SJCRH30 (cell line): ENCODE results near the gene B4GALT5. TPM values are rescaled to one million over a fixed set of nuclear protein-coding genes. Genes with fewer than 3 reads are reported as not detected.
A peak's percentile ranks its signal among the peaks of the same experiment; 100 is the strongest.

Experiments used
- DNase-seq, 2 experiments: peaks; one replicate each; pipeline ENCODE4 v3.0.0-alpha.2; 2015 to 2020
- H3K27ac ChIP-seq: fragments of 250-450 bp; sonication (Bioruptor Pico); 2 replicates; pipeline ENCODE4 v1.5.1; 2020; ENCODE audit warnings: mild to moderate bottlenecking, moderate library complexity
- H3K27me3 ChIP-seq: fragments of 250-450 bp; sonication (Bioruptor Pico); 2 replicates; pipeline ENCODE4 v1.5.1; 2020; ENCODE audit warnings: mild to moderate bottlenecking, moderate library complexity
- H3K36me3 ChIP-seq: fragments of 250-450 bp; sonication (Bioruptor Pico); 2 replicates; pipeline ENCODE4 v1.5.1; 2020; ENCODE audit warnings: mild to moderate bottlenecking, moderate library complexity
- H3K4me1 ChIP-seq: fragments of 250-450 bp; sonication (Bioruptor Pico); 2 replicates; pipeline ENCODE4 v1.5.1; 2020; ENCODE audit warnings: mild to moderate bottlenecking, moderate library complexity
- H3K4me3 ChIP-seq: fragments of 250-450 bp; sonication (Bioruptor Pico); 2 replicates; pipeline ENCODE4 v1.5.1; 2020; ENCODE audit warnings: mild to moderate bottlenecking, moderate library complexity
- H3K9me3 ChIP-seq: fragments of 250-450 bp; sonication (Bioruptor Pico); replicated peaks from 2 replicates; pipeline ENCODE4 v1.5.1; 2020; ENCODE audit warnings: mild to moderate bottlenecking, moderate library complexity
- total RNA-seq: library from RNA; depleted of rRNA; stranded (reverse); fragments of >200 nt; shearing (Covaris generic); gene quantifications from 2 replicates; pipeline ENCODE4 v1.2.3, GENCODE V29; 2014

The B4GALT5 gene
- total RNA-seq, 1 experiment from 2014 or later, result 81.1 TPM

GRCh38 chr20:49685809-49686208, 27.9 kb downstream of the B4GALT5 start:
- Histone ChIP-seq H3K9me3 (no peaks in the 10 kb centered on the region), H3K4me3 (no peak overlapping the region), H3K27me3 (no peaks in the 10 kb centered on the region), H3K4me1 (peaks cover 8% of the 10 kb centered on the region), H3K27ac (no peak overlapping the region), H3K36me3 (peaks cover 20% of the 10 kb centered on the region; the same call in 1 of the 2 replicates)
- no peak for DNase-seq

GRCh38 chr20:49685161-49685601, 28.5 kb downstream of the B4GALT5 start:
- Histone ChIP-seq H3K36me3 (peaks cover 20% of the 10 kb centered on the region; the same call in 1 of the 2 replicates), H3K4me3 (no peak overlapping the region), H3K4me1 (peaks cover 8% of the 10 kb centered on the region), H3K27ac (no peak overlapping the region), H3K27me3 (no peaks in the 10 kb centered on the region), H3K9me3 (no peaks in the 10 kb centered on the region)
- DNase-seq, result no peak

GRCh38 chr20:49684335-49684997, 29.2 kb downstream of the B4GALT5 start:
- no peak overlapping the region for H3K4me3 ChIP-seq
- H3K27me3 ChIP-seq, result no peaks in the 10 kb centered on the region
- peaks cover 13% of the 10 kb centered on the region; the same call in 1 of the 2 replicates for H3K36me3 ChIP-seq
- no peaks in the 10 kb centered on the region for H3K9me3 ChIP-seq
- H3K4me1 ChIP-seq, result peaks cover 8% of the 10 kb centered on the region
- DNase-seq, result no peak
- no peak overlapping the region for H3K27ac ChIP-seq

- no peak for DNase-seq
- Histone ChIP-seq H3K27ac (no peak overlapping the region), H3K36me3 (peaks cover 13% of the 10 kb centered on the region; the same call in 1 of the 2 replicates), H3K9me3 (no peaks in the 10 kb centered on the region), H3K27me3 (no peaks in the 10 kb centered on the region), H3K4me1 (peaks cover 16% of the 10 kb centered on the region), H3K4me3 (no peak overlapping the region)
Observed at GRCh38 chr20:49682798-49683197, 30.9 kb downstream of the B4GALT5 start.

GRCh38 chr20:49682278-49682677, 31.4 kb downstream of the B4GALT5 start:
- no peak for DNase-seq
- Histone ChIP-seq H3K9me3 (no peaks in the 10 kb centered on the region), H3K27ac (no peak overlapping the region), H3K4me3 (no peak overlapping the region), H3K27me3 (no peaks in the 10 kb centered on the region), H3K4me1 (peaks cover 18% of the 10 kb centered on the region), H3K36me3 (peaks cover 13% of the 10 kb centered on the region; the same call in 1 of the 2 replicates)

GRCh38 chr20:49681850-49682216, 31.8 kb downstream of the B4GALT5 start:
- Histone ChIP-seq H3K4me1 (peaks cover 22% of the 10 kb centered on the region), H3K4me3 (no peak overlapping the region), H3K9me3 (no peaks in the 10 kb centered on the region), H3K27ac (peak overlapping the region; percentile 1; the same call in 1 of the 2 replicates), H3K36me3 (peaks cover 13% of the 10 kb centered on the region; the same call in 1 of the 2 replicates), H3K27me3 (no peaks in the 10 kb centered on the region)
- DNase-seq, result no peak

- no peak for DNase-seq
- H3K4me3 ChIP-seq, result no peak overlapping the region
Observed at GRCh38 chr20:49680484-49680883, 33.2 kb downstream of the B4GALT5 start.

GRCh38 chr20:49679634-49680033, 34.0 kb downstream of the B4GALT5 start:
- H3K27me3 ChIP-seq, result no peaks in the 10 kb centered on the region
- H3K9me3 ChIP-seq, result no peaks in the 10 kb centered on the region
- no peak for DNase-seq
- H3K36me3 ChIP-seq, result peaks cover 16% of the 10 kb centered on the region; the same call in 1 of the 2 replicates
- no peak overlapping the region for H3K4me3 ChIP-seq
- H3K4me1 ChIP-seq, result peaks cover 33% of the 10 kb centered on the region
- no peak overlapping the region for H3K27ac ChIP-seq

More at GRCh38 chr20:49680484-49680883, 33.2 kb downstream of the B4GALT5 start:
- no peak overlapping the region for H3K27ac ChIP-seq
- no peaks in the 10 kb centered on the region for H3K27me3 ChIP-seq
- H3K9me3 ChIP-seq, result no peaks in the 10 kb centered on the region
- peaks cover 30% of the 10 kb centered on the region for H3K4me1 ChIP-seq
- H3K36me3 ChIP-seq, result peaks cover 15% of the 10 kb centered on the region; the same call in 1 of the 2 replicates

- Histone ChIP-seq H3K9me3 (no peaks in the 10 kb centered on the region), H3K4me1 (peaks cover 33% of the 10 kb centered on the region), H3K36me3 (peaks cover 6% of the 10 kb centered on the region; the same call in 1 of the 2 replicates), H3K27me3 (no peaks in the 10 kb centered on the region), H3K4me3 (no peak overlapping the region), H3K27ac (no peak overlapping the region)
- no peak for DNase-seq
Observed at GRCh38 chr20:49677777-49678758, 35.6 kb downstream of the B4GALT5 start.

GRCh38 chr20:49676581-49677291, 36.9 kb downstream of the B4GALT5 start:
- Histone ChIP-seq H3K36me3 (peaks cover 3% of the 10 kb centered on the region; the same call in 1 of the 2 replicates), H3K4me1 (peaks cover 31% of the 10 kb centered on the region), H3K4me3 (no peak overlapping the region), H3K9me3 (no peaks in the 10 kb centered on the region), H3K27ac (no peak overlapping the region), H3K27me3 (no peaks in the 10 kb centered on the region)
- DNase-seq, result no peak

GRCh38 chr20:49675368-49676151, 38.1 kb downstream of the B4GALT5 start:
- peaks cover 28% of the 10 kb centered on the region for H3K4me1 ChIP-seq
- H3K4me3 ChIP-seq, result no peak overlapping the region
- H3K27me3 ChIP-seq, result no peaks in the 10 kb centered on the region
- peaks cover 3% of the 10 kb centered on the region; the same call in 1 of the 2 replicates for H3K36me3 ChIP-seq
- no peak for DNase-seq
- H3K9me3 ChIP-seq, result no peaks in the 10 kb centered on the region
- H3K27ac ChIP-seq, result no peak overlapping the region

GRCh38 chr20:49674383-49675352, 39.0 kb downstream of the B4GALT5 start:
- Histone ChIP-seq H3K9me3 (no peaks in the 10 kb centered on the region), H3K36me3 (peaks cover 7% of the 10 kb centered on the region; the same call in 1 of the 2 replicates), H3K4me1 (peaks cover 34% of the 10 kb centered on the region), H3K27ac (no peak overlapping the region), H3K4me3 (no peak overlapping the region), H3K27me3 (no peaks in the 10 kb centered on the region)
- DNase-seq, result no peak
